ENCODE results near the gene FBXL15. TPM values are rescaled to one million over a fixed set of nuclear protein-coding genes. Genes with fewer than 3 reads are reported as not detected.

FBXL15 gene
- total RNA-seq, 4 donors from 2014 or later: 14.2 to 34.8 (median 21.0) TPM

DNA sequence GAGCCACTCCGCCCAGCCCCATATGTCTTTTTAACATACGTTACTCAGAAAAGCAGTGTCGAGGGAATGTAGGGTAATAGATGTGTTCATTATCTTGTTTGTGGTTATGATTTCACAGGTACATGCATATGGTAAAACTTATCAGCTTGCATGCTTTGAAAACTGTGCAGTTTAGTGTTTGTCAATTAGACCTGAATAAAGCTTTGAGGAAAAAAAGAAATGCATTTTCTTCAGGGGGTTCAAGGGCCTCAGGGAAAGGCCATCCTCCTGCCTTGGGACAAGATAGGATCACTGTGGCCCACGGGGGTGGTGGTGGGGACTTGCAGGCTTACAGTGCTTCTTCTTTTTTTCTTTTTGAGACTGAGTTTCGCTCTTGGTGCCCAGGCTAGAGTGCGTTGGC is 46.7 kb downstream of the FBXL15 start:
- Histone ChIP-seq H3K36me3 (no peaks in the 10 kb centered on the region), H3K27ac (no peak overlapping the region), H3K9me3 (no peaks in the 10 kb centered on the region), H3K27me3 (no peaks in the 10 kb centered on the region), H3K4me1 (peaks cover 2 to 6% of the 10 kb centered on the region in 2 donors), H3K4me3 (no peak overlapping the region)
- ATAC-seq: no peak
- no peak for DNase-seq
- TF ChIP-seq, protein P1, sequence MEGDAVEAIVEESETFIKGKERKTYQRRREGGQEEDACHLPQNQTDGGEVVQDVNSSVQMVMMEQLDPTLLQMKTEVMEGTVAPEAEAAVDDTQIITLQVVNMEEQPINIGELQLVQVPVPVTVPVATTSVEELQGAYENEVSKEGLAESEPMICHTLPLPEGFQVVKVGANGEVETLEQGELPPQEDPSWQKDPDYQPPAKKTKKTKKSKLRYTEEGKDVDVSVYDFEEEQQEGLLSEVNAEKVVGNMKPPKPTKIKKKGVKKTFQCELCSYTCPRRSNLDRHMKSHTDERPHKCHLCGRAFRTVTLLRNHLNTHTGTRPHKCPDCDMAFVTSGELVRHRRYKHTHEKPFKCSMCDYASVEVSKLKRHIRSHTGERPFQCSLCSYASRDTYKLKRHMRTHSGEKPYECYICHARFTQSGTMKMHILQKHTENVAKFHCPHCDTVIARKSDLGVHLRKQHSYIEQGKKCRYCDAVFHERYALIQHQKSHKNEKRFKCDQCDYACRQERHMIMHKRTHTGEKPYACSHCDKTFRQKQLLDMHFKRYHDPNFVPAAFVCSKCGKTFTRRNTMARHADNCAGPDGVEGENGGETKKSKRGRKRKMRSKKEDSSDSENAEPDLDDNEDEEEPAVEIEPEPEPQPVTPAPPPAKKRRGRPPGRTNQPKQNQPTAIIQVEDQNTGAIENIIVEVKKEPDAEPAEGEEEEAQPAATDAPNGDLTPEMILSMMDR (IDR thresholded peaks at IDR 0.05 in 4 of 5, conservative IDR thresholded peaks at IDR 0.05 in 1 of 5): no peak
- no peak for TF ChIP-seq POLR2A (IDR thresholded peaks at IDR 0.05)
- in situ Hi-C loops (cut with MboI; ENCODE audit: low sequenced_read_pairs in 4 of 4) (no loop called here), intact Hi-C loops (cut with DNase I; ENCODE audit: low total_unique reads) (no loop called here)

DNA sequence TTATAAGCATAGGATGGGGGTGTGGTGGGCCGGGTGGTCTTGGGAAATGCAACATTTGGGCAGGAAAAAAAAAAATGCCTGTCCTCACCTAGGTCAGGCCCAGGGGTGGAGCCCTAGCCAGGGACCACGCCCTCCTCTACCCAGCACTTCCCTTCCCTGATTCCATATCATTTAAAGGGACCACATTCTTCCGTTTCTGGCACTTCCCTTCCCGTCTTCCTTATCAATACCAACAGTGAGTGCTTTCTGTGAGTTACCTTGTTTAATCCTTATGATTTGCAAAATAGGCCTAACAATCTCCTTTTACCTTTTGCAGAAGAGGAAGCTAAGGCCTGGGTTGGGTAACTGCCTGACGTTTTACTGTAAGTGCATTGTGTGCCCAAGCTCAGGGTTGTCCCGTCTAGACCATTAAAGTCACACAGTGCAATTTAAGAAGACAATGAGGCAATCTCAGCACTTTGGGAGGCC is 47.4 kb downstream of the FBXL15 start:
- no peak overlapping the region for H3K27ac ChIP-seq

DNA sequence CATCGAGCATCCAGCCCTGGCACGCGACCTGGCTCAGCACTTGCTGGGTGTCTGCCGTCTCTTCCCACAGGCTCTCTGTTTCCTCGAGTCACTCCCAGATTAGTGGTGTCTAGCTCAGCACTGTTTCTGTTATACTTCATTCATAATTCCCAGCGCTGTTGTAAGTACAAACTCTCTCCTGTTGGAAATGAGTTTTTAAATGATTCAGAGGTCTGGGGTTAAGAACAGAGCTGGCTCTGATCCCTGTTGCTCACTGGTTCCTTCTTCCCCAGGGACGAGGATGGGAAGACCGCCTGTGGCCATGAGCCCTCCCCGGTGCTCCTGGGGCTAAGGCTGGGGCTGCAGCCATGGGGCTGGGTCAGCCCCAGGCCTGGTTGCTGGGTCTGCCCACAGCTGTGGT is 48.0 kb downstream of the FBXL15 start:
- no peak for DNase-seq
- TF ChIP-seq, protein P1 (IDR thresholded peaks at IDR 0.05 in 4 of 5, conservative IDR thresholded peaks at IDR 0.05 in 1 of 5): no peak
- no peak overlapping the region for H3K4me3 ChIP-seq
- ATAC-seq: no peak
- H3K9me3 ChIP-seq: no peaks in the 10 kb centered on the region
- H3K27me3 ChIP-seq: no peaks in the 10 kb centered on the region
- no peaks in the 10 kb centered on the region for H3K4me1 ChIP-seq
- H3K27ac ChIP-seq: no peak overlapping the region
- in situ Hi-C loops (cut with MboI; ENCODE audit: low sequenced_read_pairs in 4 of 4): no loop called here
- no peaks in the 10 kb centered on the region for H3K36me3 ChIP-seq
- intact Hi-C loops (cut with DNase I; ENCODE audit: low total_unique reads): no loop called here

More for the DNA sequence above, 47.4 kb downstream of the FBXL15 start:
- no peak for ATAC-seq
- Histone ChIP-seq H3K4me1 (no peaks in the 10 kb centered on the region), H3K36me3 (no peaks in the 10 kb centered on the region), H3K4me3 (no peak overlapping the region), H3K9me3 (no peaks in the 10 kb centered on the region), H3K27me3 (no peaks in the 10 kb centered on the region)
- in situ Hi-C loops (cut with MboI; ENCODE audit: low sequenced_read_pairs in 4 of 4): no loop called here
- TF ChIP-seq POLR2A (IDR thresholded peaks at IDR 0.05): no peak
- TF ChIP-seq, protein P1 (IDR thresholded peaks at IDR 0.05 in 4 of 5, conservative IDR thresholded peaks at IDR 0.05 in 1 of 5): no peak
- DNase-seq: no peak
- intact Hi-C loops (cut with DNase I; ENCODE audit: low total_unique reads): no loop called here

DNA sequence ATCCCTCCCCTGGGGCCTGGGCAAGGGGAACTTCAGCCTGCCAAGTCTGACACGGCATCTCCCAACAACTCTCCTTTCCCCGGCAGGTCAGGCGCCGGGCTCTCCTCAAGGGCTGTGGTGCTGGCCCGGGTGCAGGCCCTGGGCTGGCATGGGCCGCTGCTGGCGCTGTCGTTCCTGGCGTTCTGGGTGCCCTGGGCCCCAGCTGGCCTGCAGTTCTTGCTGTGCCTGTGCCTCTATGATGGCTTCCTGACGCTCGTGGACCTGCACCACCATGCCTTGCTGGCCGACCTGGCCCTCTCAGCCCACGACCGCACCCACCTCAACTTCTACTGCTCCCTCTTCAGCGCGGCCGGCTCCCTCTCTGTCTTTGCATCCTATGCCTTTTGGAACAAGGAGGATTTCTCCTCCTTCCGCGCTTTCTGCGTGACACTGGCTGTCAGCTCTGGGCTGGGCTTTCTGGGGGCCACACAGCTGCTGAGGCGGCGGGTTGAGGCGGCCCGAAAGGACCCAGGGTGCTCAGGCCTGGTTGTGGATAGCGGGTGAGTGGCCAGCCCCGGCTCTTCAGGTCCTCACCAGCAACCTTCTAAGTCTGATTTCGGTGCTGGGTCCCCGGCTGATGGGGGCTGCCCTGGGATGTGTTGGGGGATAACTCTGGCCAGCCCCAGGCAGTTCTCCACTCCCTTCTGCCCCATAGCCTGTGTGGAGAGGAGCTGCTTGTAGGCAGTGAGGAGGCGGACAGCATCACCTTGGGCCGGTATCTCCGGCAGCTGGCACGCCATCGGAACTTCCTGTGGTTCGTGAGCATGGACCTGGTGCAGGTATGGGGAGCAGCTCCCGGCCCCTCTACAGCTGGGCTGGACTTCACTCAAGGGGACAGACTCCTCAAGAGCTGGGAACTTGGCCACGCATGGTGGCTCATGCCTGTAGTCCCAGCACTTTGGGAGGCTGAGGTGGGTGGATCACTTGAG is 50.2 kb downstream of the FBXL15 start:
- no peak for TF ChIP-seq POLR2A (IDR thresholded peaks at IDR 0.05)
- TF ChIP-seq, protein P1 (IDR thresholded peaks at IDR 0.05 in 4 of 5, conservative IDR thresholded peaks at IDR 0.05 in 1 of 5): no peak
- Histone ChIP-seq H3K4me1 (no peaks in the 10 kb centered on the region), H3K27me3 (no peaks in the 10 kb centered on the region), H3K36me3 (no peaks in the 10 kb centered on the region), H3K27ac (no peak overlapping the region), H3K4me3 (no peak overlapping the region), H3K9me3 (no peaks in the 10 kb centered on the region)
- DNase-seq (no peak), ATAC-seq (no peak)
- in situ Hi-C loops (cut with MboI; ENCODE audit: low sequenced_read_pairs in 4 of 4): no loop called here
- intact Hi-C loops (cut with DNase I; ENCODE audit: low total_unique reads): no loop called here

MicroRNAs within 50 kb of the gene (microRNA counts, 767-probe panel; counts per million panel counts)
- microRNA hsa-miR-146b-3p: 356 to 448 counts per million in 2 donors
- microRNA hsa-miR-146b-5p: 356 to 448 counts per million in 2 donors

Small RNA genes lying within 50 kb of the gene (microRNA-seq; reads per million reads assigned to microRNA genes)
- gene MIR146B (ENCODE audit: borderline replicate concordance in 2 of 2): 104 to 243 reads per million in 2 donors

Other genes starting within 250 kb of the FBXL15 start
- under 1 TPM in 1 of 4 donors, not detected in 3; 0.51 TPM for gene ELOVL3, start 194.5 kb upstream of the FBXL15 start, total RNA-seq
- gene PITX3, start 179.3 kb upstream of the FBXL15 start, total RNA-seq: 1 to 10 TPM; 4.2 to 8.9 (median 6.5) TPM
- gene GBF1, start 175.3 kb upstream of the FBXL15 start, total RNA-seq: 10 to 100 TPM; 31.4 to 64.2 (median 58.7) TPM
- 10 to 100 TPM in 3 of 4 donors, 1 to 10 TPM in 1; 8.6 to 17.3 (median 12.8) TPM for gene NFKB2, start 25.1 kb upstream of the FBXL15 start, total RNA-seq
- gene PSD, start 2.1 kb upstream of the FBXL15 start, total RNA-seq: 1 to 10 TPM in 1 of 4 donors, under 1 TPM in 1, not detected in 2; 0.35 to 2.6 TPM
- 10 to 100 TPM; 51.6 to 83.1 (median 70.2) TPM for gene CUEDC2, start 11.7 kb downstream of the FBXL15 start, total RNA-seq
- gene C10orf95, start 30.7 kb downstream of the FBXL15 start, total RNA-seq: not detected
- 100 to 1,000 TPM; 212 to 261 (median 252) TPM for gene ACTR1A, start 81.9 kb downstream of the FBXL15 start, total RNA-seq
- 10 to 100 TPM in 1 of 4 donors, 1 to 10 TPM in 3; 7.3 to 11.8 (median 7.9) TPM for gene SUFU, start 83.1 kb downstream of the FBXL15 start, total RNA-seq
- gene TRIM8, start 223.6 kb downstream of the FBXL15 start, total RNA-seq: 100 to 1,000 TPM; 113 to 222 (median 138) TPM